ENCODE results near the gene LHFPL2. TPM values are rescaled to one million over a fixed set of nuclear protein-coding genes. Genes with fewer than 3 reads are reported as not detected.

LHFPL2 gene
- total and polyA plus RNA-seq, 9 of the 15 experiments (the other 6 are each of a cell fraction or from before 2014, with no cell fraction given), result 1.0 to 6.6 (median 4.6) TPM

GRCh38 chr5:78483809-78484521, 164.6 kb downstream of the LHFPL2 start (continued):
- TF ChIP-seq ATF4 (CRISPR knock-in tag; IDR thresholded peaks at IDR 0.05) (no peak), ZNF24 (IDR thresholded peaks at IDR 0.05) (peak; percentile 92), MYC (IDR thresholded peaks at IDR 0.05; ENCODE audit: low read depth, low read length) (peak; percentile 82; the same call in 1 of the 2 replicates), MYC (CRISPR knock-in tag; IDR thresholded peaks at IDR 0.05; ENCODE audit: borderline replicate concordance, low read depth) (no peak), CHD2 (IDR thresholded peaks at IDR 0.05; ENCODE audit: low read depth, low read length) (no peak), NFXL1 (CRISPR knock-in tag; IDR thresholded peaks at IDR 0.05) (no peak), ZNF785 (CRISPR knock-in tag; IDR thresholded peaks at IDR 0.05) (no peak), BACH1 (tag; IDR thresholded peaks at IDR 0.05) (peak; percentile 68; the same call in 1 of the 2 replicates), ZKSCAN1 (IDR thresholded peaks at IDR 0.05; ENCODE audit: low read depth, low read length) (no peak), KHSRP (IDR thresholded peaks at IDR 0.05) (no peak), UBTF (IDR thresholded peaks at IDR 0.05; ENCODE audit: borderline replicate concordance in 1 of 2, low read depth in 2 of 2, low read length in 2 of 2) (no peak; a peak in 1 of 4 replicates), ZC3H11A (IDR thresholded peaks at IDR 0.05; ENCODE audit: low read depth, low read length) (no peak), MCM7 (IDR thresholded peaks at IDR 0.05) (no peak), ZNF780A (CRISPR knock-in tag; IDR thresholded peaks at IDR 0.05) (no peak), E2F5 (CRISPR knock-in tag; IDR thresholded peaks at IDR 0.05) (peak; percentile 51; the same call in 1 of the 2 replicates), MYBL2 (IDR thresholded peaks at IDR 0.05; ENCODE audit: low read depth) (no peak; the same call in 1 of the 2 replicates), MYBL2 (CRISPR knock-in tag; IDR thresholded peaks at IDR 0.05; ENCODE audit: borderline replicate concordance) (no peak), CREM (IDR thresholded peaks at IDR 0.05; ENCODE audit: low read depth) (peak; percentile 68), CTCF (IDR thresholded peaks at IDR 0.05 in 2 of 3, conservative IDR thresholded peaks at IDR 0.05 in 1 of 3; ENCODE audit: insufficient read depth in 2 of 3, low read depth in 1 of 3, low read length in 3 of 3) (no peak), ZNF143 (CRISPR knock-in tag; IDR thresholded peaks at IDR 0.05) (no peak), ZNF121 (CRISPR knock-in tag; conservative IDR thresholded peaks at IDR 0.05) (0 out of 2 replicates have a peak, but pooled peaks have one; percentile 14)

Measured in K562 (cell line).